Hepatic stellate cell (primary cell): ENCODE results near the gene TMEM95.

Experiments used
- DNase-seq: peaks from one replicate; pipeline ENCODE4 v3.0.0; 2011; ENCODE audit warnings: low spot score

Gene TMEM95

DNA sequence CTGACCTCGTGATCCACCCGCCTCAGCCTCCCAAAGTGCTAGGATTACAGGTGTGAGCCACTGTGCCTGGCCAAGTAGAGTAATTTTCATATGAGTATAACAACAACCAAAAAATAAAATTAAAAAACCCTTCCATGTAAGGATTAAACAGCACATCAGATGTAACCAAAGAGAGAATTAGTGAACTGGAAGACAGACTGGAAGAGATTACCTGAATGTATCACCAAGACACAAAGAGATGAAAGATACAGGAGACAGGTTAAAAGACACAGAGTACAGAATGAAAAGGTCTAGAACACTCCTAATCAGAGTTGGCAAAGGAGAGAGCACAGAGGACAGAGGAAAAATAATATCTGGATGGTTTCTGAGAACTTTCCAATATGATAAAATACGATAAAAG lies 24.2 kb downstream of the TMEM95 start:
- no peak for DNase-seq

DNA sequence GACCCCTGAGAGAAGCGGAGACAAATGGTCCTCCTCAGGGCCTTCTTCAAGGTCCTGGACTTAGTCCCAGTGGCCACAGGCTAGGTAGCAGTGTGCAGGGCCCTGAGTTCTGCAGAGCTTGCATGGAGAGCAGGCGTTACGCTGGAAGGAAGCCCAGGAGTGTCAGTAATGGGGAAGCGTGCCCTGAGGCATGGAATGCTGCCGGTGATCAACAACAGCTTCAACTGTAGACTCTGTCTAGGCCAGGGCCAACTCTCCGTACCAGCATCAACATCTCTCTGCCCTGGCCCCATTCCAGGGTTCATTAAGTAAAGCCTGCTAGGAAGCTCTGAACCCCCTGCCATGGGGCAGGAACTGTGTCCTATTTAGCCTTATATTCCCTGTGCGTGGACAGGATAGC lies 25.4 kb downstream of the TMEM95 start:
- no peak for DNase-seq

DNA sequence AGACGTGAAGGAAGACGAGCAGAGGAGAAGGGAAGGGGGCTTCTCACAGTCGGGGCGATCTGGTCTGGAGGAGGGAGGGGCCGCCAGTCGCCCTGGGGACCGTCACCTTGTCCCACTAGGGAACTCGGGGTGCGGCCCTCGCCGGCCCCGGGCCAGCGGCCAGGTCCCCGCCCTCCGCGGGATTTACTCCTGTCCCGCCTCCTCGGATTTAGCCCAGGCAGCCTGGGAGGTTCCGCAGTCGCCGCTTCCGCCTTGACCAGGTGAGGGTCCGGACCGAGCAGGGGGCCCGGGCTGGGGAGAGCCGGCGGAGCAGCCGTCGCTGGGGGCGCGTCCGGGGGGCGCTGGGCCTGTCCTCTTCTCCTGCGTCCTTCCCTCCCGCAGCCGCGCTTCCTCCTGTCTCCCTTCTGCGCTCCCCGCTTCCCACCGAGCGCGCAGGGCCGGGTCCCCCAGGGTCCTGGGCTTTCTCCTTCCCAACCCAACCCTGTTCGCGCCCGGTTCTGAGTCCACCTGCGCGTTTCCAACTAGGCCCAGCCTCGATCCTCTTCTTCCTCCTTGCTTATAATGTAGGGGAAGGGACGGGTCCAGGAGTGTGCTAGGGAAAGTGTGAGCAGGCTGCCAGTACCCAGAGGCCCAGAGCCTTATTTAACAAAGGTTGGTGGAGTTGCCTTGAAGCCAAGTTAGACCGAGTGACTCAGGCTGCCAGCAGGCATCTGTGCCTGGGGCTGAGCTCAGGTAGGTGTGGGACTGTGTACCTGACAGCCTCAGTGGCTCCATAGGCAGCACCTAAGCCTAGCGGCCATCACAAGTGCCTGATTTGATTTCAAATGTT lies 26.1 kb downstream of the TMEM95 start, which contains the start of gene TNK1:
Gene TNK1, plus strand, starts transcription at position 235 of the 829 bp plus-strand sequence. CDS start 1,838 bp downstream, outside the sequence.
- DNase-seq = no peak

DNA sequence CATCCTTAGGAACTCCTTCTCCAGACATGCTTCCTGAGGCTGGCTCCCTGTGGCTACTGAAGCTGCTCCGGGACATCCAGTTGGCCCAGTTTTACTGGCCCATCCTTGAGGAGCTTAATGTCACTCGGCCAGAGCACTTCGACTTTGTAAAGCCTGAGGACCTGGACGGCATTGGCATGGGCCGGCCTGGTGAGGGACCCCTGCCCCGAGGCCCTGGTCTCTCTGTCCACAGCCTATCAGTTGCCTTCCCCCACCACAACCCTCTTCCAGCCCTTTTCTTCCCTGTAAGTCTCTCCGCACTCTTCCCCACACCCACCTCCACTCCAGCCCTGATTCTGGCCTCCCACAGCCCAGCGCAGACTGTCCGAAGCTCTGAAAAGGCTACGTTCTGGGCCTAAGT lies 27.9 kb downstream of the TMEM95 start:
- no peak for DNase-seq

DNA sequence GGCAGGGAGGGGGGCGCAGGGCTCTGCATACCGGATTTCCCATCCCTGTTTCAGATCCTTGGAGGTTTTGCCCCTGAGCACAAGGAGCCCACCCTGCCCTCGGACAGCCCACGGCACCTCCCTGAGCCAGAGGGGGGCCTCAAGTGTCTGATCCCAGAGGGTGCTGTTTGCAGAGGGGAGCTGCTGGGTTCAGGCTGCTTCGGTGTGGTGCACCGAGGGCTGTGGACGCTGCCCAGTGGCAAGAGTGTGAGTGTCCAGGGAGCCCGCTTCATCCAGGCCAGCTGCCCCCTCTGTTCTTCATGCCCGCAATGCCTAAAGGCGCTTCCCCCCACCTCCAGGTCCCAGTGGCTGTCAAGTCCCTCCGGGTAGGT lies 28.4 kb downstream of the TMEM95 start:
- DNase-seq = no peak

DNA sequence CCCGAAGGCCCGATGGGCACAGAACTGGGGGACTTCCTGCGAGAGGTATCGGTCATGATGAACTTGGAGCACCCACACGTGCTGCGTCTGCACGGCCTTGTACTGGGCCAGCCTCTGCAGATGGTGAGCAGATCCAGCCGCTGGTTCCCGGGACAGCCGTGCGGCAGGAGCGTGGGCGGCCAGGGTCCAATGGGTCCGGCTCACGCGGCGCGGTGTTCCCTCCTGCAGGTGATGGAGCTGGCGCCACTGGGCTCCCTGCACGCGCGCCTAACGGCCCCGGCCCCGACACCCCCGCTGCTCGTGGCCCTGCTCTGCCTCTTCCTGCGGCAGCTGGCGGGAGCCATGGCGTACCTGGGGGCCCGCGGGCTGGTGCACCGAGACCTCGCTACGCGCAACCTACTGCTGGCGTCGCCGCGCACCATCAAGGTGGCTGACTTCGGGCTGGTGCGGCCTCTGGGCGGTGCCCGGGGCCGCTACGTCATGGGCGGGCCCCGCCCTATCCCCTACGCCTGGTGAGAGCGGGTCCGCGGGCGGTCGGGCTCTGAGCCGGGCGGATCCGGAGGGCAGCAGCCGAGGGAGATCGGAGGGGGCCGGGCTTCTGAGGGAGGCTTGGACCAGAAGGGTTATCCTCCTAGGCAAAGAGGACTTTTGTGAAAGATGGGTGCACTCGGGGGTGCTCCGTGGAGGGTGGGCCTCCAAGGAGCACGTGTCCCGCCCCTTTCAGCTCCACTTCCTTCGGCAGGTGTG lies 29.0 kb downstream of the TMEM95 start:
- DNase-seq = peak; percentile 69

DNA sequence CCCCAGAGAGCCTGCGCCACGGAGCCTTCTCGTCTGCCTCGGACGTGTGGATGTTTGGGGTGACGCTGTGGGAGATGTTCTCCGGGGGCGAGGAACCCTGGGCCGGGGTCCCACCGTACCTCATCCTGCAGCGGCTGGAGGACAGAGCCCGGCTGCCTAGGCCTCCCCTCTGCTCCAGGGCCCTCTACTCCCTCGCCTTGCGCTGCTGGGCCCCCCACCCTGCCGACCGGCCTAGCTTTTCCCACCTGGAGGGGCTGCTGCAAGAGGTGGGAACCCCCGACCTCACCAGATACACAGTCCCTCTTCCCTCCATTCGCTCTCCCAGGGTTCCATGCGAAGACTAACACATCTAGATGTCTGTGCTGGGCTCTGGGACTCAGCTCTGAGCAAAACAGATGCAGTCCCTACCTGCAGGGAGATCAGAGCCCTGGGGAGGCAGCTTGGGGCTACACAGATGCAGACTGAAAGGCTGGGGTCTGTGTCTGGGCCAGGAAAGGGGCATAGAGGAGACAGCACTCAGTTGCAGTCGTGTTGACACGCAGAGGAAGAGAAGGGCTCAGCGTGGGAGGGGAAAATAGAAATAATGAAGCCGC lies 29.6 kb downstream of the TMEM95 start:
- DNase-seq = no peak

DNA sequence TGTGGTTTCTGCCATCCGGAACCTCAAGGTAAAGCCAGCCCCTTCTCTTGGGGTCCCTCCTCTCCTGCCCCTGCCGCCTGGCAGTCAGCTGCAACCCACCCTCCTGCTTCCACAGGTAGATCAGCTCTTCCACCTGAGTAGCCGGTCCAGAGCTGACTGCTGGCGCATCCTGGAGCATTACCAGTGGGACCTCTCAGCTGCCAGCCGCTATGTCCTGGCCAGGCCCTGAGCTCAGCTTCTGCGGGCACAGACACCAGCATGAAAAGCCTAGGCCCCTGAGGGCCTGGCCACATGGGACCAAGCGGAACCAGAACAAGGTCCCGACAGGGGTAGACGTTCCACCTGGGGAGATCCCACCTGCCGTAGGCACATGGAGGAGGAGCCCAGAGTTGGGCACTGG lies 33.9 kb downstream of the TMEM95 start:
- no peak for DNase-seq

DNA sequence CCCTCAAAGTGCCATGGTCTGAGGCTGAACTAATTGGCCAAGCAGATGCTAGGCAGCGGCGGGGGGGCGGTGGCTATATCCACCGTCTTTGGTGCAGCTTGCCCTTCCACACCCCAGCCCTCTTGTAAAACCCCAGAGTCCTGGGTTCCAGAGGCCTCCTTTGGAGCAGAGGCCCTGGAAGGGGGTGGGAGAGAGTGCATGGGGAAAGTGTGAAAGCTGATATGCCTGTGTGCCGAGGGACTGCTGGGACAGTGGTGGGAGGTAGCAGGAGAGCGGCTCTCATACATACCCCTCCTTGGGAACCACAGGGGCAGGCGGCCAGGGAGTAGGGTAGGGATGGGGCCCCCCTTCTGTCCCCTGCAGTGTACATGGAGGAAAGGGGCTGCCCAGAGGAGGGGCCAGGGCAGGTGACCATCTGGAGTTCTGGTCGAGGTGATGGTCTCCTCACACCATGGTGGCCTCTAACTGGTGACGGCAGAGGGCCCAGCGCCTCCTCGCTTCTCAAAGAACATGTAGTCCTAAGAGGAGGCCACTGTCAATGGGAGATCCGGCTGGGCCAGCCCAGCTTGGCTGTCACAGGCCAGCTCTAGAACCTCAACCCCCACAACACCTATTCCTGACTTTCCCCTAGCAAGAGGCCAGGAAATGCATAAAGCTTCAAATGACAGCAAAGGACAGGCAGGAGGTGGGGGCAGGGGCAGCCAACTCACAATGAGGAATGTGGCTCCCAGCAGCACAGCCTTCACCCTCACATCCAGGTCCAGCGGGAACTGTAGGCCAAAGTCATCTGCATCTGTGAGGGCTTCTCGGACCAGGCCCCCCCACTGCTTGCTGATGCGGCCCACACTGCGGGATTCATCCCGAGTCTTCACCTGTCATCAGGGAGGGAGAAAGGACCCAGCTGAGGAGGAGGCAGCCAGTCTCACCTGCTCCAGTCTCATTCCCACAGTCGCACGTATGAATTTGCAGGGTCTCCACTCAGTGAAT lies 35.3 kb downstream of the TMEM95 start:
- DNase-seq = no peak

DNA sequence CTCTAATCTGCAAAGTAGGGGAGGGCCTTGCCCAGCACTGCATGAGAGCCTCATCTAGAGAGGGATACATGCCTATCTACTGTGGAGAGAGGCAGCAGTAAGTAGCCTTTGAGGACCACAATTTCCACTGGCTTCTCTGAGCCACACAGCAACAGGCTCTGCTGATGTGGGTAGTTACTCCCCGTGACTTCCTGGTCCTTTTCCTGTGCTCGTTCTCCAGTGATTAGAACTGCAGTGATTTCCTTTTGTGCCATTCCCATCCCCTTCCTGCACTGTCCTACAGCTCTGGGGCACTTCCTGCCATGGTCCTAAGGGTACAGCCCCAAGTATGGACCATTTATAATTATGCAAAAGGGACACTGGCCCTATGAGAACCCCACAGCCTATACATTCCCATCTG lies 36.4 kb downstream of the TMEM95 start:
- no peak for DNase-seq

DNA sequence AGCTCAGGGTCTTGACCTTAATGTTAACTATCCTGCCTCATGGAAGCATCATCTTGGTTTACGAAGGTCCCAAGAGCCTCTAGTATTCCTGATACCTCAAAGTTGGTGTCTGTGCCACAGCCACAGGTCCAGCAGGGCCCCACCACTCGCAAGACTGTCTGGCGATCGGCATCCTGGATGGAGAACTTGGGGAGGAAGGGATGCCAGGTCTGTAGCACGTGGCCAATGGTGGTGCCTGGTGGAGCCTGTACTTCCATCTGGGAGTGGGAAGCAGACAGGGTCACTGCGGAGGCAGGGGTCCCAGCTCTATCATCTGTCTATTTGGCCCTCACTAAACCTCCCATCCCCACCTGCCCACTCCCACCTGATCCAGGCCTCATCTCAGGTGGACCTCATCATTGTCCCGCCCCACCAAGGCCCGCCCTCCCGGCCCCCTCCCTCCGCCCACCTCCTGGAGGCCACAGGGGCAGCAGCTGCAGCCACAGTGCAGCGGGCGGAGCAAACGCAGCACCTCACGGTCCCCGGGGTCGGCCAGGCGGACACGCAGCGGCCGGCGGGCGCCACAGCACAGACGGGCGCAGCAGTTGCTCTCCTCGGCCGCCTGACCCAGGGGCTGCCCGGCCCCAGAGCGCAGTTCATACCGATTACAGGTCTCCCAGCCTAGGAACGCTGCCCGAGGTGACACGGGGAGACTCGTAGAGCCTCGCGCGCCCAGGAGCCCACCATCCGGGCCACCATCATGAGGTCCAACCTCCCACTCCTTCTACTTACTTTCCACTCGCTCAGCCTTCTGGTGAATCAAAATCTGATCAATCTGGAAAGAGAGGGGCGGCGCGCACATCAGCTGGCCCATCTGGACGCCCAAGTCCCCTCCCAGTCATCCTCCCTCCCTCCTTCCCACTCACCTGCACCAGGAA lies 38.0 kb downstream of the TMEM95 start:
- DNase-seq = no peak

DNA sequence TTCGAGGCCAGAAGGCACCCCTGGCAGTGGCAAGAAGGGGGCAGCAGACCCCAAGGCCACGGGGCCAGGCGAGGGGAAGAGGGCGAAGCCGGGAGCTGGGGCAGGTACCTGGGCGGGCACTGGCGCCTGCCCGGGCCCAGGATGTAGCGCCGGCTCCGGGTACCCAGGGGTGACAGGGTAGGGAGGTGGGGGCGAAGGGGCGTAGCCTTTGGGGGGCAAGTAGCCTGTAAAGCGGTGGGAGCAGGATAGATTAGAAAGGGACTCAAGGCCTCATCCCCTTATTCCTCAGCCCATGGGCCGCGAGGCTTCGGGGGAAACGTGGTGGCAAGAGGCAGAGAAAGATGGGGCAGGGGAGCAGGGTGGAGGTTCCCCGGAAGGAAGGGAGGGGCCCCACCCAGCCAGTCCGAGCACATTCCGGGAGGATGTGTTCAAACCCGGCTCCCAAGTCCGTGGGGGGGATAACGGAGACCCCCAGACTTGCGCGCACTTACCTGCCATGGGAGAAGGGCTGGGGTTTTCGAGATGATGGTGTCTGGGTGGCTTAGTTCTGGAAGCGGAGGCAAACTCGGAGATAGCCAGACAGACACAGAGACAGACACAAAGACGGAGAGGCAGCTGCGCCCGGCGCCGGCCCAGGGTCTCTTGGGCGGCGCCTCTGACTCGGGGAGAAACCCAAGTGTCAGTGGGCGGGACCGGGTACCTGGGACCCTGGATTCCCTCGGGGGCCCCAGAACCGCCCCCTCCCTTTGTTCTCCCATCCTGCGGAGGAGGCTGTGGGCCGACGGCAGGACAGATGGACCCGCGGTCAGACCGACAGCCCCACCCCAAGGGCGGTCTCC lies 38.9 kb downstream of the TMEM95 start:
- DNase-seq = peak; percentile 60

DNA sequence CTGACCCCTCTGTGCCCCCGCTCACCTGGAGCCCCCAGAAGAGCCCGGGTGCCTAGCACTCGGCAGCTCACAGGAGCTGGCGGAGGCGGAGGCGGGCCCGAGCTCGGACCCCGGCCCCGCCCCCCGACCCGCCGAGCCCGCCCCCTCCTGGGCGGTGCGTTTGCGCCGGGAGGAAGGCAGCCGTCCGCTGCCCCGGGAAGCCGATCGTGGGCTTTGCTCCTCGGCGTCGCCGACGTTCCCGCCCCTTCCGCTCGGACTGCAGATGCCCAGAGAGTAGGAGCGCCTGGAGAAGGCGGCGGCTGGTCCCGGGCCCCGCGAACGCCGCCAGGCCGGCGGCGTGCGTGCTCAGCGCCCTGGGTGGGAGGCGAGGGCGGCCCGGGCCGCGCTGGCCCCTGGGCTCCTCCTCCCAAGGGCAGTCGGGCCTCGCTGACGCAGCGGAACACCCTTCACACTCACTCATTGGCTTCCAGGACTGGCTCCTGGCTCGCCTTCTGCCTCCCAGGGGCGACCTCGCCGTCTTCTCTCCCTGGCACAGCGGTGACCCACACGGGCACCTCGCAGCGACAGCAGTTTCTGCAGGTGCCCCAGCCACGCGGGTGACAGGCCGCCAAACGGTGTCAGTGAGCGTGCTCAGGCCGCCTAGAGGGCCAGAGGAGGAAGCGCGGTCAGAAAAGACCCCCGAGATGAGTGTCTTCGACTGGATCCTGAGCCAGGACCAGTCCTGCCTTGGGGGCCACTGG lies 39.7 kb downstream of the TMEM95 start, which contains the start of gene PLSCR3:
Gene PLSCR3, minus strand, starts transcription at position 74 of the 740 bp plus-strand sequence. CDS start 415 bp downstream, outside the sequence.
- peak; percentile 93 for DNase-seq

DNA sequence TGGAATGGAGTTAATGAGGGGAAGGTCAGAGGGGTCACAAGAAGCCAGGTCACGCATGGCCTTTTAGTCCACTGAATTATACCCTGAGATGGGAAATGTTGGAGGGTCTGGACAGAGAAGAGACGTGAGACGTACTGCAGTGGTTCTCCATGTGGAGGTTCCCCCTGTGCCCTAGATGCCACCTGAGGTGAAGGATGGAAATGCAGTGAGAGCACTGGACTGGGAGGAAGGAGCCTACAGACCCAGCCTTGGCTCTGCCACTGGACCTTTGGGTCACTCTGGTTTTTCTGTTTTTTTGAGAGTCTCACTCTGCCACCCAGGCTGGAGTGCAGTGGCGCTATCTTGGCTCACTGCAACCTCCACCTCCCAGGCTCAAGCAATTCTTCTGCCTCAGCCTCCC lies 41.2 kb downstream of the TMEM95 start:
- DNase-seq = no peak

DNA sequence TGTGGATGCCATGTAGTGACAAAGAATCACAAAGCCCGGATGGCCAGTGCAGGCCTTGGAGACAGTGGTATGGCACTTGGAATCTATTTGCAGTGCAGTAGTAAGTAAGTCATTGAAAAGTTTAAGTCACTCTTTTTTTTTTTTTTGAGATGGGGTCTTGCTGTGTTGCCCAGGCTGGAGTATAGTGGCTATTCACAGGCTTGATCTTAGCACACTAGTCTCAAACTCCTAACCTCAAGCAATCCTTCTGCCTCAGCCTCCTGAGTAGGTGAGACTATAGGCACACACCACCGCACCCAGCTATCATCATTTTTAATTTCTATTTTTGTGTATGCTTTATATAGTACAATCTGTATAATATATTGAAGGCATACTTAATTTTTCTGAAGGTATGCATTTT lies 43.7 kb downstream of the TMEM95 start:
- DNase-seq = no peak

DNA sequence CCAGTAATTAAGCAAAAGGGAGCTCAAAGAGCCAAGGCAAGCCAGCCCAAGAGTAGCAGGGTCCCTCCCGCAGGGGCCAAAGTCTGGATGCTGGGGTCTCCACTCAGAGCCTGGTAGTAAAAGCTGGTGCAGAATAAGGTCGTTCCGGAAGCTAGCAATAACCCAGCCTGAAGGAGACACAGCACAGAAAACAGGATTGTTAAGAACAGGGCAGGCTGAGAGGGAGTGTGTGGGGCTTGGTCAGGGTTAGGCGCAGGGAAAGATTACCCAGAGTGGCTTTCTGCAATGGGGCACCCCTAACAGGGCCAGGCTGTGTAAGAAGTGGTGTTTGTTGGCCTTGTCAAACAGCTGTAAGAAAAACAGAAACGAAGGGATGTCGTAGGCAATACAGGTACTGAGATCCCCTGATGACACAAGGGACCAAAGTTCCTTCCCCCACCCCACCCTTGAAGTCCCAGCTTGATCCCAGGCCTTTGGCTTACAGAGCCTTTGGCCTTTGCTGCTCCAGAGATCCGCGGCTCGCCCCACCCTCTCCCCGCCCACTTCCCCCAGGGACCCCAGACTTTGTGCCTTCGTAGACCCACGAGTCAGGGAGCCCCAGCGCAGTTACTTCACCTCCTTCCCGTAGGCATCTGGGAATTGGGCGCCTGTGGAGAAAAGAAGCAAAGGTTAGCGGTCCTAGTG lies 48.2 kb downstream of the TMEM95 start:
- DNase-seq = no peak

DNA sequence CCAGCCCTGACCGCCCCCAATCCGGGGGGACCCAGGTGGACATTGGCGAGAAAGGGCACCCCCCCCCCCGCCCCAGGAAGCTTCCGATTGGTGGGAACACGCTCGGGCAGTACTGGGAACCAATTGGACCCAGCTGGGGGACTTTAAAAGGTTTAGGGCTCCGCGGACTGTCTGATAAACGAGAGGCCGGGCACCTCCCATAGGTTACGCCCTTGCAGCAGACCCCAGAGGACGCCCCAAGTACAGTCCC lies 48.7 kb downstream of the TMEM95 start:
- DNase-seq = peak; percentile 90

DNA sequence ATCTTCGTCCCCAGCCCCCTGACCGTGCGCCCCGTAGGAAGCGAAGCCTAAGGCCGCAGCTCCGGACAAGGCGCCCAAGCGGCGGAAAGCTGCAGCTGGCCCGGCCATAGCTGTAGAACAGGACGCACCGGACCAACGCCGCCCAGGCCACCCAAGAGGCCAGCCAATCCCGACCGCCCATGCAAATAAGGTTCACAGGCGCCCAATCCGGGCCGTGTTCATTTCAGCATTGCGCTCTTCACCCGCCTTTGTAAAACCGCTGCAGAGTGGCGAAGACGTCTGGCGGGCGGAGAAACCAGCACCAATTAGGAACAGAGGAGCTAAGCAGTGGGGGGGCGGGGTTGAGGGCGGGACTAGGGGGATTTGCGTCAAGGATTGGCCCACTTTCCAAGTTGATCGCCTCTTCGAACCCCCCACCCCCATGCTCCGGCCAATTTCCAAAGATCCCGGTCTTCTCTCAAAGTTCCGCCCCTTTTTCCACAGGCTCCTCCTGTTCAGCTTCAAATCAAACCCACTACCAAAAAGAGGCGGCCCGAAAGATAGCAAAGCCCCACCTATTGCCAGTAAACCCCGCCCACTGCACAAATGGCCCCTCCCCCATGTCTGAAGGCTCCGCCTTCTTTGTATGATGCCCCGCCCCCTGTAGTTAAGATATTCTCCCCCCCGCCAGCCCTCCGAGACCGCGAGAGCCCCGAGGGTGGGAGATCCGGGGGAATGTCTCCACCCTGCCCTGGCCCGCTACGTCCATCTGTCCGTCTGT lies 49.2 kb downstream of the TMEM95 start, which contains the start of gene TMEM256:
Gene TMEM256, minus strand, starts transcription at position 121 of the 760 bp plus-strand sequence. Its CDS starts 13 bp downstream, at position 108.
- DNase-seq = peak; percentile 99
